ENCODE data around the gene FOXP1. TPM values are rescaled to one million over a fixed set of nuclear protein-coding genes. Genes with fewer than 3 reads are reported as not detected.
"Not testable (repeated sequence)": the region's sequence is repeated elsewhere in the genome, so short reads cannot be mapped to it uniquely, and the experiment has no call there.

The FOXP1 gene
- total RNA-seq, 4 donors from 2014 or later: 169 to 300 (median 202) TPM

DNA sequence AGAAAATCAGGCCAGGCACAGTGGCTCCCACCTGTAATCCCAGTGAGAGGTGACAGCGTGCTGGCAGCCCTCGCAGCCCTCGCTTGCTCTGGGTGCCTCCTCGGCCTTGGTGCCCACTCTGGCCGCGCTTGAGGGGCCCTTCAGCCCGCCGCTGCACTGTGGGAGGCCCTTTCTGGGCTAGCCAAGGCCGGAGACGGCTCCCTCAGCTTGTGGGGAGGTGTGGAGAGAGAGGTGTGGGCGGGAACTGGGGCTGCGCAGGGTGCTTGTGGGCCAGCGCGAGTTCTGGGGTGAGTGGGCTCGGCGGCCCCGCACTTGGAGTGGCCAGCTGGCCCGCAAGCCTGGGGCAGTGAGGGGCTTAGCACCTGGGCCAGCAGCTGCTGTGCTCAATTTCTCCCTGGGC, 252.6 kb downstream of the FOXP1 start:
- no peaks in the 10 kb centered on the region for H3K9me3 ChIP-seq
- no peak overlapping the region for H3K27ac ChIP-seq
- no peak overlapping the region for H3K4me3 ChIP-seq
- H3K27me3 ChIP-seq: no peaks in the 10 kb centered on the region
- no peak for TF ChIP-seq POLR2A (IDR thresholded peaks at IDR 0.05)
- no peak for ATAC-seq
- WGBS, 2 donors (ENCODE audit: low coverage in 1 of 2): 100% methylated on average over 2 to 4 of the region's 18 CpGs
- H3K36me3 ChIP-seq: peaks cover 0 to 15% of the 10 kb centered on the region in 2 donors
- H3K4me1 ChIP-seq: peaks cover 0 to 23% (median 0%) of the 10 kb centered on the region in 3 donors

DNA sequence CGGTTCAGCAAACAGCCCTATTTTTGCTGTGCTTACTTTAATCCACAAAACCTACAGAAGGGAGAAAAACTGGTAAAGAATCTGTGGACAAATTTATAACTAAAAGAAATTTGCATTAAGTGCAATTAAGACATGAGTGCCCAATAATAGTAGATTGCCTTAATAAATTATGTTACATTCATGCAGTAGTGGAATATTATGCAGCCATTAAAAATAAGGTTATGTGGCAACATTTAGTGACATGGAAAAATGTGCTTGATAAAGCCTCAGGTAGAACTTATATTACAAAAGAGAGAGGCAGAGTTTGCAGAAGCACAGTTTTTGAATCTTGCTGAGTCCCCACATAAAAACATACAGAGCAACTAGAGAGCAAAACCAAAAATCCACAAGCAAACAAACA, 253.0 kb downstream of the FOXP1 start:
- Histone ChIP-seq H3K4me3 (no peak overlapping the region), H3K27me3 (no peaks in the 10 kb centered on the region), H3K4me1 (peaks cover 0 to 24% (median 0%) of the 10 kb centered on the region in 3 donors), H3K9me3 (no peaks in the 10 kb centered on the region), H3K36me3 (peaks cover 0 to 15% of the 10 kb centered on the region in 2 donors), H3K27ac (no peak overlapping the region)
- no peak for TF ChIP-seq POLR2AphosphoS5 (IDR thresholded peaks at IDR 0.05)
- no peak for ATAC-seq
- WGBS, 2 donors (ENCODE audit: low coverage in 1 of 2): 83 to 100% methylated on average over 1 of the region's 1 CpG

DNA sequence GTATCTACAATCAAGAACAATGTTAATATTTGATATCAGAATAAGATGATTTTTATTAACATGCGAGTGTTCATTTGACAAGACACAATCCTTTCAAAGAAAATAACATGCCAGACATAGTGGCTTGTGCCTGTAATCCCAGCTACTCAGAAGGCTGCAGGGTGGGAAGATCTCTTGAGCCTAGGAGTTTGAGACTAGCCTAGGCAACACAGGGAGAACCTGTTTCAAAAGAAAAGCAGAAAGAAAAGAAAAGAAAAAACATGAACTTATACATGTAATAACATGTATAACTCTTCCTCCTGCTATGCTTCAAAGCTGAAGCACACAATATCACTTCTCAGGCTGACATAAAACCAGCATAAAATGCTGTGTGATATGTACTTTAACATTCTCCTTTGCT, 253.7 kb downstream of the FOXP1 start:
- ATAC-seq: no peak
- Histone ChIP-seq H3K27ac (no peak overlapping the region), H3K4me1 (peaks cover 0 to 24% (median 0%) of the 10 kb centered on the region in 3 donors), H3K27me3 (no peaks in the 10 kb centered on the region), H3K36me3 (peaks cover 0 to 15% of the 10 kb centered on the region in 2 donors), H3K9me3 (no peaks in the 10 kb centered on the region), H3K4me3 (no peak overlapping the region)
- TF ChIP-seq, protein P1, sequence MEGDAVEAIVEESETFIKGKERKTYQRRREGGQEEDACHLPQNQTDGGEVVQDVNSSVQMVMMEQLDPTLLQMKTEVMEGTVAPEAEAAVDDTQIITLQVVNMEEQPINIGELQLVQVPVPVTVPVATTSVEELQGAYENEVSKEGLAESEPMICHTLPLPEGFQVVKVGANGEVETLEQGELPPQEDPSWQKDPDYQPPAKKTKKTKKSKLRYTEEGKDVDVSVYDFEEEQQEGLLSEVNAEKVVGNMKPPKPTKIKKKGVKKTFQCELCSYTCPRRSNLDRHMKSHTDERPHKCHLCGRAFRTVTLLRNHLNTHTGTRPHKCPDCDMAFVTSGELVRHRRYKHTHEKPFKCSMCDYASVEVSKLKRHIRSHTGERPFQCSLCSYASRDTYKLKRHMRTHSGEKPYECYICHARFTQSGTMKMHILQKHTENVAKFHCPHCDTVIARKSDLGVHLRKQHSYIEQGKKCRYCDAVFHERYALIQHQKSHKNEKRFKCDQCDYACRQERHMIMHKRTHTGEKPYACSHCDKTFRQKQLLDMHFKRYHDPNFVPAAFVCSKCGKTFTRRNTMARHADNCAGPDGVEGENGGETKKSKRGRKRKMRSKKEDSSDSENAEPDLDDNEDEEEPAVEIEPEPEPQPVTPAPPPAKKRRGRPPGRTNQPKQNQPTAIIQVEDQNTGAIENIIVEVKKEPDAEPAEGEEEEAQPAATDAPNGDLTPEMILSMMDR (IDR thresholded peaks at IDR 0.05): no peak
- TF ChIP-seq EP300 (IDR thresholded peaks at IDR 0.05): no peak
- no peak for TF ChIP-seq POLR2AphosphoS5 (IDR thresholded peaks at IDR 0.05)
- TF ChIP-seq POLR2A (IDR thresholded peaks at IDR 0.05): no peak
- whole genome bisulfite sequencing, 2 donors (ENCODE audit: low coverage in 1 of 2): 82 to 100% methylated on average over 1 of the region's 1 CpG

- H3K27ac ChIP-seq: no peak overlapping the region
- peaks cover 0 to 12% of the 10 kb centered on the region in 2 donors for H3K36me3 ChIP-seq
- peaks cover 0 to 24% (median 0%) of the 10 kb centered on the region in 3 donors for H3K4me1 ChIP-seq
- whole genome bisulfite sequencing, 2 donors (ENCODE audit: low coverage in 1 of 2): 90 to 100% methylated on average over 2 to 3 of the region's 8 CpGs
- TF ChIP-seq POLR2AphosphoS5 (IDR thresholded peaks at IDR 0.05) (no peak), POLR2A (IDR thresholded peaks at IDR 0.05) (no peak), EP300 (IDR thresholded peaks at IDR 0.05) (no peak)
- TF ChIP-seq, protein P1 (IDR thresholded peaks at IDR 0.05): no peak
- ATAC-seq: no peak
- no peaks in the 10 kb centered on the region for H3K27me3 ChIP-seq
- H3K9me3 ChIP-seq: no peaks in the 10 kb centered on the region
- no peak overlapping the region for H3K4me3 ChIP-seq
Measured at GRCh38 chr3:71328926-71329325, 254.6 kb downstream of the FOXP1 start.

DNA sequence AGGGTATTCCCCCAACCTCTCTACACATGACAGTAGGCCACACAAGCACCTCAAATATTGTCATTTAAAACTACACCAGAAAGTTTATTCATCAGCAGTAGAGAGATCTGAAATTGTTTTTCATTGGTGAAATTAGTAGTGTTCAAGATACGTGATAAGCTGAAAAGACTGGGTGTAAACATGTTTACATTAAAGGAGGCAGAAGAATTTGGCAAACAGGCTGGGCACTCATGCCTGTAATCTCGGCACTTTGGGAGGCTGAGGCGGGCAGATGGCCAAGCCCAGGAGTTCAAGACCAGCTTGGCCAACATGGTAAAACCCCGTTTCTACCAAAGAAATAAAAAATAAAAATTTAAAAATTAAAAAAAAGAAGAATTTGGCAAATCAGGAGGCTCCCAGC, 255.6 kb downstream of the FOXP1 start:
- H3K4me1 ChIP-seq: peaks cover 0 to 20% (median 0%) of the 10 kb centered on the region in 3 donors
- peaks cover 0 to 12% of the 10 kb centered on the region in 2 donors for H3K36me3 ChIP-seq
- no peak overlapping the region for H3K4me3 ChIP-seq
- H3K27ac ChIP-seq: no peak overlapping the region
- WGBS, 2 donors (ENCODE audit: low coverage in 1 of 2): 79 to 93% methylated on average over 4 of the region's 4 CpGs
- ATAC-seq: no peak
- TF ChIP-seq POLR2A (IDR thresholded peaks at IDR 0.05) (no peak), EP300 (IDR thresholded peaks at IDR 0.05) (no peak), POLR2AphosphoS5 (IDR thresholded peaks at IDR 0.05) (no peak)
- TF ChIP-seq, protein P1 (IDR thresholded peaks at IDR 0.05): no peak
- H3K9me3 ChIP-seq: no peaks in the 10 kb centered on the region
- no peaks in the 10 kb centered on the region for H3K27me3 ChIP-seq

- Histone ChIP-seq H3K27me3 (no peaks in the 10 kb centered on the region), H3K36me3 (peaks cover 0 to 5% of the 10 kb centered on the region in 2 donors), H3K9me3 (no peaks in the 10 kb centered on the region), H3K27ac (no peak overlapping the region), H3K4me3 (no peak overlapping the region), H3K4me1 (peaks cover 0 to 10% (median 0%) of the 10 kb centered on the region in 3 donors)
- TF ChIP-seq, protein P1 (IDR thresholded peaks at IDR 0.05): no peak
- no peak for TF ChIP-seq POLR2A (IDR thresholded peaks at IDR 0.05)
- TF ChIP-seq POLR2AphosphoS5 (IDR thresholded peaks at IDR 0.05): no peak
- no peak for TF ChIP-seq EP300 (IDR thresholded peaks at IDR 0.05)
- 66 to 77% methylated on average over 3 of the region's 3 CpGs for WGBS, 2 donors (ENCODE audit: low coverage in 1 of 2)
- ATAC-seq: no peak
Measured at GRCh38 chr3:71325715-71326114, 257.8 kb downstream of the FOXP1 start.

DNA sequence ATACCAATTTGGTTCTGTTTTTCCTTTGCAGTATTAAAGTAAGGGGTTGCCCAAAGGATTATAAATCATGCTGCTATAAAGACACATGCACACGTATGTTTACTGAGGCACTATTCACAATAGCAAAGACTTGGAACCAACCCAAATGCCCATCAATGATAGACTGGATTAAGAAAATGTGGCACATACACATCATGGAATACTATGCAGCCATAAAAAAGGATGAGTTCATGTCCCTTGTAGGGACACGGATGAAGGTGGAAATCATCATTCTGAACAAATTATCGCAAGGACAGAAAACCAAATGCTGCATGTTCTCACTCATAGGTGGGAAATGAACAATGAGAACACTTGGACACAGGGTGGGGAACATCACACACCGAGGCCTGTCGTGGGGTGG, 259.3 kb downstream of the FOXP1 start:
- WGBS, 2 donors (ENCODE audit: low coverage in 1 of 2): 80% methylated on average over 3 of the region's 5 CpGs; no CpG with 5 or more reads in 1 of the 2 donors
- peaks cover 0 to 19% (median 0%) of the 10 kb centered on the region in 3 donors for H3K4me1 ChIP-seq
- not testable (repeated sequence) for H3K36me3 ChIP-seq, ATAC-seq, H3K4me3 ChIP-seq, H3K27me3 ChIP-seq, H3K27ac ChIP-seq, H3K9me3 ChIP-seq
